ENCODE results near the gene TMEM198.
A peak's percentile ranks its signal among the peaks of the same experiment; 100 is the strongest.

Gene TMEM198

DNA sequence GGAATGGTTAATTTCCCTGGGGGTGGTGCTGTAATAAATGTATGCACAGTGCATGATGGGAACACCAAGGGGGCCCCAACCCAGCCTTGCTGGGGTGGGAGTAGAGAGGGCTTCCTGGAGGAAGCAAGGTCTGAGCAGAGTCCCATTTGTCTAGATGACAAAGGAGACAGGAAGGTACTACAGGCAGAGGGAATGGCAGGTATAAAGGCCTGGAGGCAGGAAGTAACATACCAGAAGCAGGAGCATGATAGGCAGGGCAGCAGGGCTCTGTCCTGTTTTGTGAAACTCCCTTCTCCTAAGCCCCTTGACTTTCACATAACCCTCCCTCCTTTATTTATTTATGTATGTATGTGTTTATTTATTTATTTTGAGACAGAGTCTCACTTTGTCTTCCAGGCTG lies 41.2 kb upstream of the TMEM198 start:
- peaks cover 27 to 29% of the 10 kb centered on the region in 2 donors for H3K4me1 Mint-ChIP-seq (ENCODE audit: low read depth in 2 of 2)
- no peak overlapping the region for H3K4me3 Mint-ChIP-seq
- no peaks in the 10 kb centered on the region for H3K9me3 Mint-ChIP-seq
- ATAC-seq (replicated peaks) (no peak), DNase-seq (no peak)
- H3K27me3 Mint-ChIP-seq = peaks cover 0 to 19% of the 10 kb centered on the region in 2 donors
- no peak overlapping the region for H3K27ac Mint-ChIP-seq
- peaks cover 24% of the 10 kb centered on the region for H3K36me3 Mint-ChIP-seq (ENCODE audit: insufficient read depth)

DNA sequence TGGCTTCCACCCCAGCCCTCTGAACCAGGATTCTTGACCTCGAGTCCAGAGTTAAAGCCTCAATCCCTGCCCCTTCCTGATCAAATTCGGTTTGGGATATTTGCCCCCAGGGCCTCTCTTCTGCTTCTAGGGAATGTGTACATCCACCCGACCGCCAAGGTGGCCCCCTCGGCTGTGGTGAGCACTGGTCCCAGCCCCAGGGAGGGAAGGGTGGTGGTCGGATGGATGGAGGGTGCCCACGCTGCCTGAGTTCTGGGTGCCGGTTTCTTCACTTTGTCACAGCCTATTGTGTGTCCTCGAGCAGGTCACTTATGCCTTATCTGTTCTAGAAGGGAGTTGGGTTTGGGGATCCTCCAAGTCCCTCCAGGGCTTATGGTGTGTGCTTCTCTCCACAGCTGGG lies 38.2 kb upstream of the TMEM198 start:
- Mint-ChIP-seq H3K4me3 (no peak overlapping the region), H3K36me3 (ENCODE audit: insufficient read depth) (peaks cover 21% of the 10 kb centered on the region), H3K27ac (no peak overlapping the region), H3K27me3 (peaks cover 19 to 32% of the 10 kb centered on the region in 2 donors), H3K4me1 (ENCODE audit: low read depth in 2 of 2) (peaks cover 15% of the 10 kb centered on the region in 2 donors), H3K9me3 (no peaks in the 10 kb centered on the region)
- DNase-seq (no peak), ATAC-seq (replicated peaks) (no peak)

DNA sequence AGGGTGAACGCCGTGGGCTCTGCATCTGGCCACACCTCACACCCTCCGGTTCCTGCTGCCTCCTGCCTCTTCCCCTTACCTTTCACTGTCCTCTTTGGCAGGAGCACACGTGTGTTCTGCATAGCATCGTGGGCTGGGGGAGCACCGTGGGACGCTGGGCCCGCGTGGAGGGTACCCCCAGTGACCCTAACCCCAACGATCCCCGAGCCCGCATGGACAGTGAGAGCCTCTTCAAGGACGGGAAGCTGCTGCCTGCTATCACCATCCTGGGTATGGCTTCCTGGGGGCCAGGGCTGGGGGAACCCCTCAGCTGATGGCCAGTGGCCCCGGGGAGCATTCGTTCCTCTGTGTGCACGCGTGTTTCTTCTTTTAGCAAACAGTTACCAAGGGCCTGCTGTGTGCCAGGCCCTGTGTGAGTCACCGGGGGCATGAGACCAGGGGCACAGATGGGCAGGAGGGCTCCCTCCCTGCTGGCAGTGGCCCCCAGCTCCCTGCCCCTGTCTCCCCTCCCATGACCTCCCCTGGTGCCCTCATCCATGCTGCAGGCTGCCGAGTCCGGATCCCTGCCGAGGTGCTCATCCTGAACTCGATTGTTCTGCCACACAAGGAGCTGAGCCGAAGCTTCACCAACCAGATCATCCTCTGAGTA lies 37.6 kb upstream of the TMEM198 start:
- H3K27ac Mint-ChIP-seq = no peak overlapping the region
- H3K4me3 Mint-ChIP-seq = no peak overlapping the region
- no peak for DNase-seq
- peaks cover 21% of the 10 kb centered on the region for H3K36me3 Mint-ChIP-seq (ENCODE audit: insufficient read depth)
- H3K9me3 Mint-ChIP-seq = no peaks in the 10 kb centered on the region
- H3K4me1 Mint-ChIP-seq (ENCODE audit: low read depth in 2 of 2) = peaks cover 15% of the 10 kb centered on the region in 2 donors
- peaks cover 25 to 39% of the 10 kb centered on the region in 2 donors for H3K27me3 Mint-ChIP-seq
- ATAC-seq (replicated peaks) = no peak

DNA sequence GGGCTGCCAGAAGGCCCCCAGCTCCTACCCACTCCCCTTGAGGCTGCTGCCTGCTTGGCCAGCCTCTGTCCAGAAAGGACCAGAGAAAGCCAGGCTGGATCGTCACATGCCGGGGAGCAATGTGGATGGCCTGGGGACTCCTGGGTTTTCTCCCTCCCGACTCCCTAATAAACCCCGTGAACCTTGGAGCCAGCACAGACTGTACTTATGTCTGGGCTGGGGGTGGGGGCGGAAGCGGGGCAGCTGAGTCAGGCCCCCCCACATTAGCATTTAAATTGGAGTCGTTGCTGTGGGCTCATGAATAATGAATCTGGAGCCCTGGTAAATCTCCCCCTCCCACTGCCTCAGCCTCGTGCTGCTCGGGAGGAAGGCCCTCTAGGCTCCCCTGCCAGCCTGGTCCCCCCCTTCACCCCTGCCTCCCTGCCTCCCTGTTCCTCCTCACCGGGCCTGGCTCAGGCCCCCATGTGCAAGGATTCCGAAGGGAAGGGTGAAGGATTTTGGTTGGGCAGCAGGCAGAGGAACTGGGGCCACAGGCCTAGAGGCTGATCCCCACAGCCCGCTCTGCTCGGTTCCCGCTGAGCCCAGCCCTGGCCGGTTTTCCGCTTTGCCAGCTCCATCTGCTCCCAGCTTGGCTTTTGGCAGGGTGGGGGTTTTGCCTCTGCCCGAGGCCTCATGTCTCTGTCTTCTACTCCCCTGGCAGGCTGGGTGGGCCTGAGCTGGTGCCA lies 36.9 kb upstream of the TMEM198 start:
- Mint-ChIP-seq H3K27me3 (peaks cover 32 to 45% of the 10 kb centered on the region in 2 donors), H3K36me3 (ENCODE audit: insufficient read depth) (peaks cover 21% of the 10 kb centered on the region), H3K9me3 (no peaks in the 10 kb centered on the region), H3K4me3 (no peak overlapping the region), H3K4me1 (ENCODE audit: low read depth in 2 of 2) (peaks cover 13 to 14% of the 10 kb centered on the region in 2 donors), H3K27ac (no peak overlapping the region)
- ATAC-seq (replicated peaks) (no peak), DNase-seq (no peak)

DNA sequence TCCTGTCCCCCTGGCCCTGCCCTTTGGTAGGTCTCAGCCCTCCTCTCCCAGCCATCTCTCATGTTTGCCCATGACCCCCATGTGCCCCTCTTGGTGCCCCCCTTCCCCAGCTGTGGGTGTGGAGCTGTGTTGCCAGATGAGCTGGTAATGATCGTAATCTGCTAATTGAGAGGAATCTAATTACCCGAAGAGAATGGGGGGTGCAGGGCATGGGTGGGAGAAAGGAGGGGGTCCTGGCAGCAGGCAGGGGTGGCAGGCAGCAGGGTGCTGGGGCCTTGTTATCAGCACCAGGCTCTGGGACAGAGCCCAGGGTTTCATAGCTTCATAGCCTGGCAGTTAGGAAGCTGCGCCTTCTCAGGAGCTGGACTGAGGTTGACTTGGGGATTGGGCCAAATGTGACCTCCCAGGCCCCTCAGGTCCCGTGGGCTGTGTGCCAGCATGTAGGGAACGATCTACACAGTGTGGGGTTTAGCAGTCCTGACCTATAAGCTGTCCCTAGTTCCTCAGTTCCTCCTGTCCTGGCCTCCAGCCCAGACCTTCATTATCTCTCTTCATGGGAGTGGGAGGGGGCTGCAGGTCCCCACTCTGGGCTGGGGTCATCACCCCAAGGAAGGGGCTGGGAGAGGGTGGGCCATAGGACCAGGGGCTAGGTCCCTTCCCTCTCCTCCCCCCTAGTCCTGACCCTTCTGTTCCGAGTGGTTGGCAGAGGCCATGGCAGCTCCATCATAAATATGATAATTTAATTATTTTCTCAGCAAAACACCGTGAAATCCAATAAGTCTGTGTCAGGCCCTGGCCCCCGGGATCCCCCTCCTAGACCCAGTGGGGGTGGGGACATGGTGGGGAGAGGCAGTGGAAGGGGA lies 36.0 kb upstream of the TMEM198 start:
- Mint-ChIP-seq H3K27me3 (peaks cover 40 to 54% of the 10 kb centered on the region in 2 donors), H3K9me3 (no peaks in the 10 kb centered on the region), H3K36me3 (ENCODE audit: insufficient read depth) (peaks cover 21% of the 10 kb centered on the region), H3K4me3 (no peak overlapping the region), H3K27ac (peak overlapping the region in 1 of 2 donors; percentile 17), H3K4me1 (ENCODE audit: low read depth in 2 of 2) (peaks cover 13 to 14% of the 10 kb centered on the region in 2 donors)
- ATAC-seq (replicated peaks) (no peak), DNase-seq (no peak)

DNA sequence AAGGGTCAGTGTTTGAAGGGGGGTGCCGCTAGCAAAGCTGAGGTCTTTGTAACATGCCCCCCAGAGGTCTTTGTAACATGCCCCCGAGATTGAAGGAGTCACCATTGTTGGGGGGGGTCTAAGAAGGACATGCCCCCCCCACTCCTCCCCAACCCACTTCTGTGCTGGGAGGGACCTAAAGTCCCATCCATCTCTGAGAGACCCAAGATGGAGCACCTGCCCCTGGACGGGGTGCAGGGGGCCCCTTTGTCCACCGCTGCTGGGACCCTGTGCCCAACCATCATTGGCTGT lies 35.4 kb upstream of the TMEM198 start:
- peak overlapping the region in 1 of 2 donors; percentile 17 for H3K27ac Mint-ChIP-seq
- H3K36me3 Mint-ChIP-seq (ENCODE audit: insufficient read depth) = peaks cover 21% of the 10 kb centered on the region
- peaks cover 46 to 60% of the 10 kb centered on the region in 2 donors for H3K27me3 Mint-ChIP-seq
- H3K4me3 Mint-ChIP-seq = no peak overlapping the region
- DNase-seq (no peak), ATAC-seq (replicated peaks) (no peak)
- peaks cover 17 to 19% of the 10 kb centered on the region in 2 donors for H3K4me1 Mint-ChIP-seq (ENCODE audit: low read depth in 2 of 2)
- H3K9me3 Mint-ChIP-seq = no peaks in the 10 kb centered on the region

DNA sequence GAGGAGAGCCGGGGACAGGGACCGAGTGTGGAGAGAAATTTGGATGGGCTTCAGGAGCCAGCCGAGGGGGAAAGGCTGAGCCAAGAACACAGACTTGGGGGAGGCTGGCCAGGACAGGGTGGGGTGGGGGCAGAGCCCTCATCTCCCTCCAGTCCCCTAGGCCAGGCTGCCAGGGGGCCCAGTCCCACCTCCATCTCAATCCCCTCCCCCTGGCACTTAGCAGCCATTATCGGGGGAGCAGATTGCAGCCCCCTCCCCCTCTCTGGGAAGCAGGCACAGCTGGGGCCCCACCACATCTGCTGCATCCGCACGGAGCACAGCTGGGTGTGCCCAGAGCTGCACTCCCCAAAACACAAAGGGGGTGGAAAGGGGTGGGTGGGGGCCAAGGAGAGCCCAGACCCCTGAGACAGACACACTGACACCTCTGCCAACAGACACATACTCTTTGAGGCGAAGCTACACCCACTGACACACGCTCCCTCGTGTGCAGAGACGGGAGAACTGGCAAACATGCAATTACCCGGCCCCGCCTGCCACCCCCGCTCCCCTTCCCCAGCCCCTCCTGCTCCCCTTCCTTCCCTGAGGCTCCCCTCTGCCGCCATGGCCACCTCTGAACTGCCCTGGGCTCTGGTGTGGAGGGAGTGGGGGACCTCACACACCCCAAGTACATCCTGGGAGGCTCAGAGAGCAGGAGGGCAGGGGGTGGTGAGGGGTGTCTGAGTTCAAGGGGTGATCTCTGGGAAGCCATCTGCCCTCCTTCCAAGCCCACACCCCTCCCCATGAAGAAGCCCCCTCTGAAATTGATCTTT lies 34.7 kb upstream of the TMEM198 start:
- Mint-ChIP-seq H3K4me1 (ENCODE audit: low read depth in 2 of 2) (peaks cover 24 to 25% of the 10 kb centered on the region in 2 donors), H3K36me3 (ENCODE audit: insufficient read depth) (peaks cover 19% of the 10 kb centered on the region), H3K4me3 (peak overlapping the region; percentile 63 to 67), H3K27ac (no peak overlapping the region), H3K9me3 (no peaks in the 10 kb centered on the region), H3K27me3 (peaks cover 53 to 68% of the 10 kb centered on the region in 2 donors)
- ATAC-seq (replicated peaks) (peak; percentile 36), DNase-seq (no peak)

DNA sequence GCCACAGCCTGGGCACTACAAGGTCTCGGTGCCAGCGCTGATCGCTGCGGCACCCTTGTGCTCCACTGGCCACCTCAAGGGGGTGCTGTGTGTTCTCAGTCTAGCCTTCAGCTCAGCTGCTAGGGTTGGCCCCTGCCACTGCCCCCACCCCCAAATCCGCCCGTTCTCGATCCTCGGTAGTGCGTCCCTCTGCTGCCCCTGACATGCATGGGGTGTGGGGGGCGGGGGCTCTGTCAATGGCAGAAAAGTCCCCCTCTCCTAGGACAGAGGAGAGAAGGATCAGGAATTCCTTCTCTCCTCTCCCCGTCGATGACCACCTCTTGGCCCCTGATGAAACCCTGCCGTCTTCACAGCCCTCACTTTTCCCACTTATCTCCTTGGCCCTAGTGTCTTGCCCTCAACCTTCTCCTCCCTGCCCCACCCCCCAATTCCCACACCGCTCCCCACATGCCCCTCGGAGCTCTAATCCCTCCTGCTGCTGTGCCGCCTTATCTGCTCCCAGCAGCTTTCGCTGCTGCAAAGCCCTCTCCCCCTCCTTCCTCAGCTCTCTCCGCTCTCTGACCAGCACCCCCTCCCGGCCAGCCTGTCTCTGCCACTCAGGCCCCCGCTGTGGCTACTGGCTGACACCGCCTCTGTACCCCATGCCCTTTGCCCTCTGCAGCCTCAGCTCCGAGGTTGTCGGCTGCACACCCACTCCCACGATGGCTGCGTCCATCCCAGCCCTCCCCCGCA lies 33.9 kb upstream of the TMEM198 start:
- peak; percentile 90 for ATAC-seq (replicated peaks)
- no peaks in the 10 kb centered on the region for H3K9me3 Mint-ChIP-seq
- peaks cover 16% of the 10 kb centered on the region for H3K36me3 Mint-ChIP-seq (ENCODE audit: insufficient read depth)
- peak; percentile 39 to 47 (median 44) for DNase-seq
- peak overlapping the region; percentile 63 to 67 for H3K4me3 Mint-ChIP-seq
- peaks cover 26 to 27% of the 10 kb centered on the region in 2 donors for H3K4me1 Mint-ChIP-seq (ENCODE audit: low read depth in 2 of 2)
- H3K27ac Mint-ChIP-seq = no peak overlapping the region
- H3K27me3 Mint-ChIP-seq = peaks cover 58 to 75% of the 10 kb centered on the region in 2 donors

DNA sequence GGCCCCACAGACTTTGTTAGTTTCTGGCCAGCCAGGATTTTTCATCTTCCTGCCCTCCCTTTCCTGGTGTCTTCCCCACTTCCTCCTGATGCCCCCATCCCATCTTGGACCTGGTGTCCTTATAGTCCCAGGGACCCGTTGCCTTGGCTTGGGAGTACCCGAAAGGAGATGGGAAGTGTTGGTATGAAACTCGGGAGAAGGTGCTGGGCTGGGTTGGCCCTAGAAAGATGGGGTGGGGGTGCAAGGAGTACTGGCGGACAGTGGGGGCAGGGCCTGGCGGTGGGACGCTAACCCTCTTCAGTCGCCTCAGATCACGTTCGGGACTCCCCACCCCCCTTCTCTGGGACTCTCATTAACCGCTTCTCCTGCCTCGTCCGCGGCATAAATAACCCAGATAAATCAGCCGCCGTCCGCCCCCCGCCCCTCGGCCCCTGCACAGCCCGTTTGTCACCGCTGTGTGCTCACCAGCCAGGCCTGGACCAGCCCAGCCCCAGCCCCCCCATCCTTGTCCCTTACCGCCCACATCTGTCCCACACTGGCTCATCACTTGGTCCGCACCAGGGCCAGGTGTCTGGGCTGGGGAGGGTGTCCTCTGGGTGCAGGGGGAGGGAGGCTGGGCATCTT lies 33.2 kb upstream of the TMEM198 start:
- H3K4me3 Mint-ChIP-seq = peak overlapping the region; percentile 63 to 67

DNA sequence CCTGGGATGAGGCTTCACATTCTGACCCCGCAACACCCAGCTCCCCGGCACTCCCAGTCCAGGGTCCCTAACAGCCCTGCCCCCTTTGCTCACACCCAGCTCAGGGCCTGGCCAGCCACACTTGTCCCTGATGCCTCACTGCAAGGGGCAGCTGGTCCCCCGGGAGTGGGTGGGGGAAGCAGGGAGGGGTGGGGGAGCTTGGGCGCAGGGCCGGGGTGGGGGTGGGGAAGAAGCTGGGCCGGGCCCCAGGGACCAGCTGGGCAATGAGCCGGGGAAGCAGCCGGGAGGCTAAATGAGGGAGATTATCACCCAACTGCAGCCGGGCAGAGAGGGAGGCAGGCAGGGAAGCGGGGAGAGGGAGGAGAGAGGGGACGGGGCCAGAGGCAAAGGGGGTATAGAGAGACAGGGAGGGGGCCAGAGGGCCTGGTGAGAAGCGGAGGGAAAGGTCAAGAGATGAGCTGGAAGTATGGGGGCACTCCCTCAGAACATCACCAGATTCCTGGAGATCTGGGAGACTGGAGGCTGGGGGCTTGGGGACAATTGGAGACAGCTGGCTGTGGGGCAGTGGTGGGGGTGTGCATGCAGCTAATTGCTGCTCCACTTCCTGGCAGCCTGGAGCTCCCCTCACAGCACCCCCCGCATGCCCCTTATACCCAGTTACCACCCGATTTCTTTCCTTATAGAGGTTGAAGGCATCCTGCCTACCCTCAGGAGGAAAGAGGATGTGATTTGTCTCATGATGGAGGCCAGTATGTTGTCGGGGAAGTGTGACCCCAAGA lies 32.1 kb upstream of the TMEM198 start:
- no peak overlapping the region for H3K4me3 Mint-ChIP-seq
- H3K9me3 Mint-ChIP-seq = no peaks in the 10 kb centered on the region
- peaks cover 76 to 93% of the 10 kb centered on the region in 2 donors for H3K27me3 Mint-ChIP-seq
- DNase-seq (no peak), ATAC-seq (replicated peaks) (no peak)
- H3K36me3 Mint-ChIP-seq (ENCODE audit: insufficient read depth) = peaks cover 7% of the 10 kb centered on the region
- peaks cover 27 to 29% of the 10 kb centered on the region in 2 donors for H3K4me1 Mint-ChIP-seq (ENCODE audit: low read depth in 2 of 2)
- H3K27ac Mint-ChIP-seq = no peak overlapping the region

More for the DNA sequence above, 33.2 kb upstream of the TMEM198 start:
- H3K27ac Mint-ChIP-seq = no peak overlapping the region
- H3K9me3 Mint-ChIP-seq = no peaks in the 10 kb centered on the region
- H3K27me3 Mint-ChIP-seq = peaks cover 65 to 82% of the 10 kb centered on the region in 2 donors
- peaks cover 13% of the 10 kb centered on the region for H3K36me3 Mint-ChIP-seq (ENCODE audit: insufficient read depth)
- ATAC-seq (replicated peaks) (no peak), DNase-seq (no peak)
- peaks cover 26 to 27% of the 10 kb centered on the region in 2 donors for H3K4me1 Mint-ChIP-seq (ENCODE audit: low read depth in 2 of 2)

DNA sequence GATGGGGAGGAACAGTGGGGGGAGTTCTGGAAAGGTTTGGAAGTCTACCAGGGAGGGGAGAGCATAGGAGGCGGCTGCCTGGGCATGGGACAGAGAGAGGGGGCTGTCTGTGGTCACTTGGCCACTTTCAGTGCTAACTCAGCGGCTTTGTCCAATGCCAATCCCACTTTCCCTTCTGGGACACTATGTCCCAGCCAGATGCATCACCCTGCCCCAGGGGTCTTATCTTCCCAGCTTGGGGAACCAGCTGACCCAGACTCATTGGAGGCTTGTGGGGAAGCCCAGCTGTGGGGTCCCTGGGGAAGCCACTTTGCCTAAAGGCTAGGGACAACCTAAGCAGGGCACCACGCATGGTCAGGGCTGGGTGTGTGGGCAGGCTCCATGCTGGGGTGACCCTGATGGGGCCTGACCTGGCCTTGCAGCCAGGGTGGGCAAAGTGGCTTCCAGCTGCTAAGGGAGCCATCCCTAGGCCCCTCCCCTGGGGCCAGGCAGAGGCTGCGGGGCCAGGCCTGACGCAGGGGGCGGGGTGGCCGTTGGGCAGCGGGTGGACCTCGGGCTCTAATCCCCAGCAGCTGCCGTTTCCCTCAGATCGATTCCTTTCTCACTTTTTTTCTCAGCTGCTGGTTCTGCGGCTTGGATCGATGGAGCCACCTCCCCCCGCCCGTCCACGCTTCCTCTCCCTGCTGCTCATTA lies 31.2 kb upstream of the TMEM198 start:
- ATAC-seq (replicated peaks) (no peak), DNase-seq (no peak)
- Mint-ChIP-seq H3K27me3 (peaks cover 86 to 95% of the 10 kb centered on the region in 2 donors), H3K9me3 (no peaks in the 10 kb centered on the region), H3K27ac (no peak overlapping the region), H3K4me1 (ENCODE audit: low read depth in 2 of 2) (peaks cover 25 to 27% of the 10 kb centered on the region in 2 donors), H3K36me3 (ENCODE audit: insufficient read depth) (peaks cover 2% of the 10 kb centered on the region), H3K4me3 (no peak overlapping the region)

Measured in effector memory CD8-positive, alpha-beta T cell (primary cell).